Upper lobe of left lung (tissue), 6 donors: ENCODE measurements around the gene SLC6A19. TPM values are rescaled to one million over a fixed set of nuclear protein-coding genes. Genes with fewer than 3 reads are reported as not detected.

Source experiments
- ATAC-seq, 2 donors: fragments of 200-7000 bp; cut with Tn5 transposase; one replicate each; pipeline ENCODE4 v1.9.1; 2022; ENCODE audit warnings: mild to moderate bottlenecking in 2 of 2, moderate library complexity in 2 of 2; ENCODE audit not compliant: low FRiP score in 2 of 2
- DNase-seq, 2 donors: peaks; one replicate each; pipeline ENCODE4 v3.0.0-alpha.2; 2019 to 2020
- H3K27ac ChIP-seq, 4 donors: fragments of 200-600 bp; sonication (generic); one replicate each; pipeline ENCODE4 v1.5.1; 2016 to 2019
- H3K27me3 ChIP-seq, 4 donors: fragments of 200-600 bp; sonication (generic); one replicate each; pipeline ENCODE4 v1.5.1; 2017 to 2019
- H3K36me3 ChIP-seq, 4 donors: fragments of 200-600 bp; sonication (generic); one replicate each; pipeline ENCODE4 v1.5.1; 2016 to 2019
- H3K4me1 ChIP-seq, 4 donors: fragments of 200-600 bp; sonication (generic); one replicate each; pipeline ENCODE4 v1.5.1; 2018 to 2019
- H3K4me3 ChIP-seq, 4 donors: fragments of 200-600 bp; sonication (generic); one replicate each; pipeline ENCODE4 v1.5.1; 2017 to 2019; ENCODE audit warnings: mild to moderate bottlenecking in 2 of 4, moderate library complexity in 1 of 4
- H3K9me3 ChIP-seq, 4 donors: fragments of 200-600 bp; sonication (generic); one replicate each; pipeline ENCODE4 v1.5.1; 2018 to 2019
- EP300 ChIP-seq, 4 donors: sonication (generic); formaldehyde crosslinking; IDR thresholded peaks; one replicate each; pipeline ENCODE4 v1.5.1; 2017; ENCODE audit warnings: antibody characterized with exemption in 4 of 4, control low read depth in 2 of 4
- POLR2A ChIP-seq, 4 donors: fragments of 450-650 bp; IDR thresholded peaks; one replicate each; pipeline ENCODE4 v1.5.1; 2016 to 2017; ENCODE audit warnings: antibody characterized with exemption in 4 of 4, mild to moderate bottlenecking in 2 of 4
- POLR2AphosphoS5 ChIP-seq, 2 donors: sonication (generic); formaldehyde crosslinking; IDR thresholded peaks; one replicate each; pipeline ENCODE4 v1.5.1; 2017; ENCODE audit warnings: antibody characterized with exemption in 2 of 2
- WGBS, 2 donors: methylation state at CpG; one replicate each; pipeline ENCODE4 v1.1.5; 2017 to 2018; 5-methylcytosine and 5-hydroxymethylcytosine counted together
- total RNA-seq, 6 donors: library from RNA; depleted of rRNA in 4 of 6; stranded (reverse); fragments of >200 nt in 4 of 6; gene quantifications; one replicate each; pipeline versions ENCODE4 v1.1.0 to v1.2.1, GENCODE V29; 2016 to 2021
- TF ChIP-seq, protein P1 (sequence below), 6 experiments: fragments of 450-650 bp in 4 of 6; fragments of 200-600 bp in 2 of 6; sonication (generic) in 2 of 6; IDR thresholded peaks; one replicate each; pipeline ENCODE4 v1.5.1; 2016 to 2019; ENCODE audit warnings: antibody characterized with exemption in 6 of 6
- donor health status: DM: no; HTN: no; CAD: no; lungs with moderate emphysema.
- donor health status: DM: no; HTN: yes; CAD: no; lungs with severe emphysema.

Gene SLC6A19
- total RNA-seq, 6 donors from 2014 or later: 0.03 to 0.06 TPM; not detected in 4

DNA sequence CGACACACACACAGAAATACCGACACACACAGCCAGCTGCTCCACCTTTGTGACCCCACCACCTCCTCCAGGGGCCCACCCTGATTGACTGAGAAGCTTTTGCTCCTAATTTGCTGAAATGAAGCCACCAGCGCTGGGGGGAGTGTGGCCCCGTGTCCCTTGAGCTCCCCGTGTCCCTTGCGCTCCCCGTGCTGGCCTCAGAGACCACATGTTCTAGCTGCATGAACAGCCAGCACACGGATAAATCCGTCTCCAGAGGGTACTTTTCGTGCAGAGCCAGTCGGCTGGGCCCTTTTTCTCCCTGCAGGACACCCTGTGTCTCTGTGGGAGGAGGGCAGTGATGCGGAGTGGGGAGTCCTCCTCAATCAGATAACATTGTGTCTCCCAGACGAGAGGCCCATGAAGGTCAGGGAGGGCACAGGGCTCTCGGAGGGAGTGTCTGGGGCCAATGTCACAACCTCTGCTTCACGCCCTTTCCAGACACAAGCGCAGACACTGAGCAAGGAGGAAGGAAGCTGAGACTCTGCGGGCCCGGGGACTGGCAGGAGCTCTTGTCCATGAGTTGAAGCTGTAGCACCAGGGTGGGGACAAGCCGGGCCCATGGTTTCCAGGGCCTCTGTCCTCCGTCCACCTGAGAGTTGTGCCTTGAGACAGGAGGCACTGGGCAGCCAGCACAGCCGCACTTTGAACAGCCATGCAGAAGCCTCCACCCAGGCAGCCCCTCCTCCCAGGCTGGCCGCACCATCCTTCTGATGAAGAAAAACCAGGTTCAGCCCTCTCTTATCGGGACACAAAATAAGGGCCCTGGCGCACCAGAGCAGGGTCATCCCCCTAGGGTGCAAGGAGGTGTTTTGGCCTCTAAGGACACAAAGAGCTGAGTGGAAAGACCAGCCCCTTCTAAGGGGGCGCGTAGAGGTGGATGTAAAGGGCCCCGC, 36.4 kb upstream of the SLC6A19 start:
- H3K36me3 ChIP-seq: no peaks in the 10 kb centered on the region
- H3K27me3 ChIP-seq: no peaks in the 10 kb centered on the region
- peaks cover 9 to 36% (median 23%) of the 10 kb centered on the region in 4 donors for H3K4me1 ChIP-seq
- no peaks in the 10 kb centered on the region for H3K9me3 ChIP-seq
- no peak for ATAC-seq
- WGBS, 2 donors: 70 to 79% methylated on average over 17 to 27 of the region's 27 CpGs
- no peak overlapping the region for H3K4me3 ChIP-seq
- no peak overlapping the region for H3K27ac ChIP-seq
- peak in 1 of 2 donors; percentile 41 for DNase-seq
- TF ChIP-seq POLR2A (IDR thresholded peaks at IDR 0.05) (no peak), EP300 (IDR thresholded peaks at IDR 0.05) (no peak), POLR2AphosphoS5 (IDR thresholded peaks at IDR 0.05) (no peak)
- TF ChIP-seq, protein P1, sequence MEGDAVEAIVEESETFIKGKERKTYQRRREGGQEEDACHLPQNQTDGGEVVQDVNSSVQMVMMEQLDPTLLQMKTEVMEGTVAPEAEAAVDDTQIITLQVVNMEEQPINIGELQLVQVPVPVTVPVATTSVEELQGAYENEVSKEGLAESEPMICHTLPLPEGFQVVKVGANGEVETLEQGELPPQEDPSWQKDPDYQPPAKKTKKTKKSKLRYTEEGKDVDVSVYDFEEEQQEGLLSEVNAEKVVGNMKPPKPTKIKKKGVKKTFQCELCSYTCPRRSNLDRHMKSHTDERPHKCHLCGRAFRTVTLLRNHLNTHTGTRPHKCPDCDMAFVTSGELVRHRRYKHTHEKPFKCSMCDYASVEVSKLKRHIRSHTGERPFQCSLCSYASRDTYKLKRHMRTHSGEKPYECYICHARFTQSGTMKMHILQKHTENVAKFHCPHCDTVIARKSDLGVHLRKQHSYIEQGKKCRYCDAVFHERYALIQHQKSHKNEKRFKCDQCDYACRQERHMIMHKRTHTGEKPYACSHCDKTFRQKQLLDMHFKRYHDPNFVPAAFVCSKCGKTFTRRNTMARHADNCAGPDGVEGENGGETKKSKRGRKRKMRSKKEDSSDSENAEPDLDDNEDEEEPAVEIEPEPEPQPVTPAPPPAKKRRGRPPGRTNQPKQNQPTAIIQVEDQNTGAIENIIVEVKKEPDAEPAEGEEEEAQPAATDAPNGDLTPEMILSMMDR (IDR thresholded peaks at IDR 0.05): no peak

DNA sequence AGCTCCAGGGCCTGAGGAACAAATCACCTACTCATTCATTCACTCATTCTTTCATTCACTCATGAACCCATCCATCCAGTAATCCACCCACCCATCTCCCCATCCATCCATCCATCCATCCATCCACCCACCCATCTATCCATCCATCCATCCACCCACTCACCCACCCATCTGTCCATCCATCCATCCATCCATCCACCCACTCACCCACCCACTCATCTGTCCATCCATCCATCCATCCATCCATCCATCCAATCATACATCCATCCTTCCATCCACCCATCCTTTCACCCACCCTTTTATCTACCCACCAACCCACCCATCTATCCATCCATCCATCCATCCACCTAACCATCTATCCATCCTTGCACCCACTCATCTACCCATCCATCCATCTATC, 35.5 kb upstream of the SLC6A19 start:
- ATAC-seq (no peak), DNase-seq (no peak)
- H3K36me3 ChIP-seq: no peaks in the 10 kb centered on the region
- H3K27me3 ChIP-seq: no peaks in the 10 kb centered on the region
- H3K4me1 ChIP-seq: peaks cover 9 to 36% (median 23%) of the 10 kb centered on the region in 4 donors
- H3K4me3 ChIP-seq: no peak overlapping the region
- TF ChIP-seq, protein P1 (IDR thresholded peaks at IDR 0.05): no peak
- TF ChIP-seq POLR2A (IDR thresholded peaks at IDR 0.05): no peak
- no peak for TF ChIP-seq EP300 (IDR thresholded peaks at IDR 0.05)
- no peak for TF ChIP-seq POLR2AphosphoS5 (IDR thresholded peaks at IDR 0.05)
- H3K9me3 ChIP-seq: no peaks in the 10 kb centered on the region
- no peak overlapping the region for H3K27ac ChIP-seq

DNA sequence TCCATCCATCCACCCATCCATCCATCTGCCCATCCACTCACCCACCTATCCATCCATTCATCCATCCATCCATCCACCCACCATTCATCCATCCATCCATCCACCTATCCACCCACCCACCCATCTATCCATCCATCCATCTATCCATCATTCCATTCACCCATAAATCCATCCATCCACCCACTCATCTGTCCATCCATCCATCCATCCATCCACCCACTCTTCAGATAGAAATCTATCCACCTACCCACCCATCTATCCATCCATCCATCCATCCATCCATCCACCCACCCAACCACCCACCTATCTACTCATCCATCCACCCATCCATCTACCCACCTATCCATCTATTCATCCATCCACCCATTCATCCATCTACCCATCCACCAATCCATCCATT, 35.0 kb upstream of the SLC6A19 start:
- DNase-seq (no peak), ATAC-seq (no peak)
- H3K4me3 ChIP-seq: no peak overlapping the region
- H3K27me3 ChIP-seq: no peaks in the 10 kb centered on the region
- TF ChIP-seq, protein P1 (IDR thresholded peaks at IDR 0.05): no peak
- TF ChIP-seq EP300 (IDR thresholded peaks at IDR 0.05) (no peak), POLR2A (IDR thresholded peaks at IDR 0.05) (no peak), POLR2AphosphoS5 (IDR thresholded peaks at IDR 0.05) (no peak)
- H3K4me1 ChIP-seq: peaks cover 8 to 32% (median 23%) of the 10 kb centered on the region in 4 donors
- no peaks in the 10 kb centered on the region for H3K9me3 ChIP-seq
- H3K36me3 ChIP-seq: no peaks in the 10 kb centered on the region
- no peak overlapping the region for H3K27ac ChIP-seq

DNA sequence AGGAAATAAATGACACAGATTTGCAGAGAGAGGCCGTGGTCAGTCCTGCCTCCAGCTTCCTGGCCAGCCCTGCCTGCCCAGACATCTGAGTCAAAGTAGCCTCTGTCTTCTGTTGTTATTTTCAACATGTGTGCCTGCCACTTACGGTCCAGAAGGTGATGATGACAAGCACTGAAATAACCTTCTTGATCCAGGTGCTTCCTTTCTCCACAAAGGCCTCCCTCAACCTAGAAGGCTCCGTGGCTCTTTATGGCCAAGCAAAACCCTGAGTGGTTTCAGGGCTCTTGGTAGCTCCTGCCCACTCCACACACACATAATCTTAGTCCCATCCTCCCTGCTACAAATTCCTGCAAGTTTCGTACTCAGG, 34.1 kb upstream of the SLC6A19 start:
- peaks cover 6 to 22% (median 13%) of the 10 kb centered on the region in 4 donors for H3K4me1 ChIP-seq
- no peak for DNase-seq
- no peak for TF ChIP-seq EP300 (IDR thresholded peaks at IDR 0.05)
- TF ChIP-seq, protein P1 (IDR thresholded peaks at IDR 0.05): no peak
- TF ChIP-seq POLR2AphosphoS5 (IDR thresholded peaks at IDR 0.05): no peak
- TF ChIP-seq POLR2A (IDR thresholded peaks at IDR 0.05): no peak
- no peak overlapping the region for H3K27ac ChIP-seq
- ATAC-seq: no peak
- no peak overlapping the region for H3K4me3 ChIP-seq
- no peaks in the 10 kb centered on the region for H3K9me3 ChIP-seq
- whole genome bisulfite sequencing, 2 donors: 38 to 48% methylated on average over 4 of the region's 4 CpGs
- no peaks in the 10 kb centered on the region for H3K27me3 ChIP-seq
- H3K36me3 ChIP-seq: no peaks in the 10 kb centered on the region
